PC-3 (cell line): Measurements from ENCODE around the gene ZMYM2. TPM values are rescaled to one million over a fixed set of nuclear protein-coding genes. Genes with fewer than 3 reads are reported as not detected.

Experiments
- ATAC-seq: fragments of 200-7000 bp; cut with Tn5 transposase; 2 replicates; pipeline ENCODE4 v1.9.1; 2020; ENCODE audit warnings: mild to moderate bottlenecking, moderate library complexity
- BruUV-seq: library from RNA; stranded (reverse); fragments of 400-500 nt; replicated peaks from 2 replicates; lab custom pipeline; 2021; lab: Mats Ljungman, UMichigan
- CTCF ChIA-PET: fragments of 300-600 bp; sonication (Branson Sonifier 250); formaldehyde crosslinking; loops from one replicate; lab custom pipeline; 2022; ENCODE audit warnings: antibody characterized with exemption; lab: Charles Lee
- POLR2A ChIA-PET: fragments of 300-600 bp; sonication (Branson Sonifier 250); formaldehyde crosslinking; loops from one replicate; lab custom pipeline; 2022; ENCODE audit warnings: antibody characterized with exemption; ENCODE audit not compliant: unreplicated experiment; lab: Charles Lee
- DNase-seq: peaks from one replicate; pipeline ENCODE4 v3.0.0-alpha.2; 2015
- H2AFZ ChIP-seq: fragments of 300-600 bp; sonication (generic); 2 replicates; pipeline ENCODE4 v1.6.0; 2016; ENCODE audit warnings: antibody characterized with exemption, low read length
- H3F3A ChIP-seq: fragments of 300-600 bp; sonication (generic); one replicate; pipeline ENCODE4 v1.6.0; 2017; ENCODE audit warnings: antibody characterized with exemption, low read length, control low read depth, mild to moderate bottlenecking; ENCODE audit not compliant: unreplicated experiment
- H3K27ac ChIP-seq: fragments of 300-600 bp; sonication (generic); 2 replicates; pipeline ENCODE4 v1.5.1; 2016; ENCODE audit warnings: mild to moderate bottlenecking, low read length
- H3K27me3 ChIP-seq: fragments of 300-600 bp; sonication (generic); 2 replicates; pipeline ENCODE4 v1.6.1; 2016; ENCODE audit warnings: low read length, mixed read lengths
- H3K36me3 ChIP-seq: fragments of 300-600 bp; sonication (generic); 2 replicates; pipeline ENCODE4 v1.6.1; 2016; ENCODE audit warnings: low read depth, mixed run types, low read length, mixed read lengths
- H3K4me1 ChIP-seq: fragments of 300-600 bp; sonication (generic); 2 replicates; pipeline ENCODE4 v1.5.1; 2016; ENCODE audit warnings: low read length; ENCODE audit not compliant: insufficient read depth
- H3K4me2 ChIP-seq: fragments of 300-600 bp; sonication (generic); 2 replicates; pipeline ENCODE4 v1.6.0; 2016; ENCODE audit warnings: low read length
- H3K4me3 ChIP-seq: fragments of 300-600 bp; sonication (generic); 2 replicates; pipeline ENCODE4 v1.5.1; 2016; ENCODE audit warnings: mild to moderate bottlenecking, low read length, mixed read lengths
- H3K79me2 ChIP-seq: fragments of 300-600 bp; sonication (generic); 2 replicates; pipeline ENCODE4 v1.6.1; 2017; ENCODE audit warnings: low read length, mixed read lengths
- H3K9ac ChIP-seq: fragments of 300-600 bp; sonication (generic); 2 replicates; pipeline ENCODE4 v1.6.0; 2016; ENCODE audit warnings: mild to moderate bottlenecking, low read length
- H3K9me2 ChIP-seq: fragments of 300-600 bp; sonication (generic); replicated peaks from 2 replicates; pipeline ENCODE4 v1.6.1; 2016; ENCODE audit warnings: mixed run types, low read length, mixed read lengths
- H3K9me3 ChIP-seq: fragments of 300-600 bp; sonication (generic); 2 replicates; pipeline ENCODE4 v1.6.1; 2016; ENCODE audit warnings: low read length, mixed read lengths
- H4K20me1 ChIP-seq: fragments of 300-600 bp; sonication (generic); 2 replicates; pipeline ENCODE4 v1.6.1; 2016; ENCODE audit warnings: low read length, mixed read lengths
- CTCF ChIP-seq: fragments of 300-600 bp; sonication (generic); conservative IDR thresholded peaks from 2 replicates; pipeline ENCODE4 v1.5.1; 2017; ENCODE audit warnings: antibody characterized with exemption, low read depth, mild to moderate bottlenecking, low read length
- EZH2 ChIP-seq: fragments of 300-600 bp; sonication (generic); IDR thresholded peaks from one replicate; pipeline ENCODE4 v1.6.1; 2017; ENCODE audit warnings: antibody characterized with exemption, mild to moderate bottlenecking, low read length; ENCODE audit not compliant: unreplicated experiment
- EZH2phosphoT487 ChIP-seq: fragments of 300-600 bp; sonication (generic); IDR thresholded peaks from 2 replicates; pipeline ENCODE4 v1.6.1; 2018; ENCODE audit warnings: mild to moderate bottlenecking, antibody characterized with exemption, low read length, borderline replicate concordance
- intact Hi-C: fragments of 100-400 bp; cut with micrococcal nuclease; formaldehyde crosslinking; loops from 2 replicates; pipeline ENCODE4 v1.9.0; 2023
- total RNA-seq: library from RNA; depleted of rRNA; stranded (reverse); fragments of >200 nt; gene quantifications from 2 replicates; pipeline ENCODE4 v1.2.3, GENCODE V29; 2014

The ZMYM2 gene
- total RNA-seq, 1 experiment from 2014 or later: 34.7 TPM

GRCh38 chr13:20006206-20006605 is 47.7 kb downstream of the ZMYM2 start:
- Histone ChIP-seq H3K27ac (no peak overlapping the region), H3K9me2 (no peaks in the 10 kb centered on the region), H3K4me1 (peaks cover 7% of the 10 kb centered on the region; the same call in 1 of the 2 replicates), H3K4me2 (no peak overlapping the region), H3K9me3 (no peaks in the 10 kb centered on the region), H3F3A (no peaks in the 10 kb centered on the region), H3K79me2 (0 out of 2 replicates have a peak, but pooled peaks cover 4% of the 10 kb centered on the region), H3K36me3 (peaks cover 62% of the 10 kb centered on the region), H4K20me1 (0 out of 2 replicates have a peak, but pooled peaks cover 3% of the 10 kb centered on the region), H3K27me3 (no peaks in the 10 kb centered on the region), H2AFZ (no peak overlapping the region), H3K4me3 (no peak overlapping the region), H3K9ac (no peak overlapping the region)
- no TSS peak for BruUV-seq
- DNase-seq (peak; percentile 39), ATAC-seq (peak; percentile 83)
- ChIA-PET POLR2A (interaction anchor here (0.6 kb wide), 1 partner anchor 859 kb away, joined by 5 read pairs; no protein-coding TSS in a partner anchor), CTCF (no interaction called here)
- TF ChIP-seq CTCF: no peak
- no peak for TF ChIP-seq EZH2
- no peak for TF ChIP-seq EZH2phosphoT487
- intact Hi-C loops: no loop called here

- Histone ChIP-seq H3K4me2 (no peak overlapping the region), H3K4me1 (no peaks in the 10 kb centered on the region), H4K20me1 (no peaks in the 10 kb centered on the region), H3K9me3 (peaks cover 5% of the 10 kb centered on the region; the same call in 1 of the 2 replicates), H3K4me3 (no peak overlapping the region), H3F3A (no peaks in the 10 kb centered on the region), H3K9me2 (no peaks in the 10 kb centered on the region), H3K36me3 (peaks cover 44% of the 10 kb centered on the region), H2AFZ (no peak overlapping the region), H3K27ac (no peak overlapping the region), H3K27me3 (no peaks in the 10 kb centered on the region), H3K79me2 (peaks cover 38% of the 10 kb centered on the region), H3K9ac (no peak overlapping the region)
- POLR2A ChIA-PET: no interaction called here
- CTCF ChIA-PET: no interaction called here
- intact Hi-C loops: no loop called here
- DNase-seq (no peak), ATAC-seq (no peak)
- TF ChIP-seq EZH2 (no peak), EZH2phosphoT487 (no peak), CTCF (no peak)
- no TSS peak for BruUV-seq
Measured at GRCh38 chr13:20015763-20016162, 57.2 kb downstream of the ZMYM2 start.

- peaks cover 38% of the 10 kb centered on the region for H3K79me2 ChIP-seq
Measured at GRCh38 chr13:20016649-20017364, 58.3 kb downstream of the ZMYM2 start.

More at GRCh38 chr13:20016649-20017364, 58.3 kb downstream of the ZMYM2 start:
- Histone ChIP-seq H3K4me1 (peaks cover 8% of the 10 kb centered on the region), H4K20me1 (no peaks in the 10 kb centered on the region), H3K9me3 (peaks cover 5% of the 10 kb centered on the region; the same call in 1 of the 2 replicates), H3K27me3 (no peaks in the 10 kb centered on the region), H3K4me3 (no peak overlapping the region), H3K27ac (no peak overlapping the region), H3K9me2 (no peaks in the 10 kb centered on the region), H3F3A (no peaks in the 10 kb centered on the region), H3K4me2 (no peak overlapping the region), H2AFZ (no peak overlapping the region), H3K9ac (no peak overlapping the region), H3K36me3 (peaks cover 41% of the 10 kb centered on the region)
- no TSS peak for BruUV-seq
- ATAC-seq (no peak), DNase-seq (no peak)
- ChIA-PET CTCF (no interaction called here), POLR2A (no interaction called here)
- no peak for TF ChIP-seq EZH2
- TF ChIP-seq EZH2phosphoT487: no peak
- TF ChIP-seq CTCF: no peak
- intact Hi-C loops: no loop called here
